OCI-LY3 (cell line): ENCODE results near the gene IKZF2.

Experiments used
- EZH2phosphoT487 ChIP-seq: fragments of 200-600 bp; shearing (Covaris generic); IDR thresholded peaks from 2 replicates; pipeline ENCODE4 v1.6.1; 2018; ENCODE audit warnings: antibody characterized with exemption, mixed run types, low read depth
- TF ChIP-seq, protein P1 (sequence below): fragments of 200-600, 300-600 bp; sonication (generic); IDR thresholded peaks from 2 replicates; pipeline ENCODE4 v1.5.1; 2014; ENCODE audit warnings: antibody characterized with exemption, low read length, low read depth

DNA sequence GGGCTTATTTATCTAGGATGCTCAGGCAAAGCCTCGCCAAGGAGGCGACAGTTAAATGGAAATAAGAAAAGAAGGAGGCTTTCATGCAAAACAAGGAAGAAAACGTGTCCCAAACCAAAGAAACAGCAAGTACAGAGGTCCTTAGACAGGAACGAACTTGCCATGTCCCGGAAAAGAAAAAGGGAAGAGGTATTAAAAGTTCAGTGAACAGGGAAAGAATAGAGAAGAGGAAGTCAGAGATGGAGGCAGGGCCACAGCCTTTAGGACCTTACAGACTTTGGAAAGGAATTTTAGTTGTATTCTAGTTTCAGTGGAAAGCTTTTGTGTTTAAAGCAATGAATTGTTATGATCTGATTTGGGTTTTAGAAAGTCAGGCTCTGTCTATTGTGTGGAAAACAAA lies 22.1 kb downstream of the IKZF2 start:
- TF ChIP-seq, protein P1, sequence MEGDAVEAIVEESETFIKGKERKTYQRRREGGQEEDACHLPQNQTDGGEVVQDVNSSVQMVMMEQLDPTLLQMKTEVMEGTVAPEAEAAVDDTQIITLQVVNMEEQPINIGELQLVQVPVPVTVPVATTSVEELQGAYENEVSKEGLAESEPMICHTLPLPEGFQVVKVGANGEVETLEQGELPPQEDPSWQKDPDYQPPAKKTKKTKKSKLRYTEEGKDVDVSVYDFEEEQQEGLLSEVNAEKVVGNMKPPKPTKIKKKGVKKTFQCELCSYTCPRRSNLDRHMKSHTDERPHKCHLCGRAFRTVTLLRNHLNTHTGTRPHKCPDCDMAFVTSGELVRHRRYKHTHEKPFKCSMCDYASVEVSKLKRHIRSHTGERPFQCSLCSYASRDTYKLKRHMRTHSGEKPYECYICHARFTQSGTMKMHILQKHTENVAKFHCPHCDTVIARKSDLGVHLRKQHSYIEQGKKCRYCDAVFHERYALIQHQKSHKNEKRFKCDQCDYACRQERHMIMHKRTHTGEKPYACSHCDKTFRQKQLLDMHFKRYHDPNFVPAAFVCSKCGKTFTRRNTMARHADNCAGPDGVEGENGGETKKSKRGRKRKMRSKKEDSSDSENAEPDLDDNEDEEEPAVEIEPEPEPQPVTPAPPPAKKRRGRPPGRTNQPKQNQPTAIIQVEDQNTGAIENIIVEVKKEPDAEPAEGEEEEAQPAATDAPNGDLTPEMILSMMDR, result no peak
- TF ChIP-seq EZH2phosphoT487, result no peak
